Inflammatory macrophage (primary cell): ENCODE data around the gene SPRED1.
"Not testable (repeated sequence)": the region's sequence is repeated elsewhere in the genome, so short reads cannot be mapped to it uniquely, and the experiment has no call there.

Source experiments
- DNase-seq, 2 donors: peaks; one replicate each; pipeline ENCODE4 v3.0.0-alpha.2; 2020 to 2022

SPRED1 gene

DNA sequence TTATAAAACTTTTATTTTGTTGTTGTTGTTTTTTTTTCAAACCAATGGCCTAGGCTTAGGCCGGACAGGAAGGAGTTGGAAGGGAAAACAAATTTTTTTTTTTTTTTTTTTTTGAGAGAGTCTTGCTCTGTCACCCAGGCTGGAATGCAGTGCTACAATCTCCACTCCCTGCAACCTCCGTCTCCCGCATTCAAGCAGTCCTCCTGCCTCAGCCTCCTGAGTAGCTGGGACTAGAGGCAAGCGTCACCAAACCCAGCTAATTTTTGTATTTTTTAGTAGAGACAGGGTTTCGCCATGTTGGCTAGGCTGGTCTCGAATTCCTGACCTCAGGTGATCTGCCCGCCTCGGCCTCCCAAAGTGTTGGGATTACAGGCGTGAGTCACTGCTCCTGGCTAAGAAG, 15.6 kb upstream of the SPRED1 start:
- not testable (repeated sequence) for DNase-seq

DNA sequence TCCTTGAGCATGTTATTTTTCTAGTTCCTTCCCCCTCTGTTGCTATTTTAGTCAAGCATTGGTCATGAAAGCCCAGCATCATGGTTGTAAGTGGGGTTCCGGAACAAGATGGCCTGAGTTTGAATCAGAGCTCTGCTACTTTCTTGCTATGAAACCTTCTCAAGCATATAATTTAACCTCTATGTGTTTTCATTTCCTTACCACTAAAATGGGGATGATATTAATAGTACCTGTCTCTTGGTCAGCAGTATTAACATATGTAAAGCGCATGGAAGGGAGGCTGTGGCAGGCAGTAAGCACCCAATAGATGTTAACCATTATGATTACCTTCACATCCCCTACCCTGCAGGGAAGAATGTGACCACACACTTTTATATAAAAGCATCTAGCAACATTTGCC, 14.3 kb upstream of the SPRED1 start:
- no peak for DNase-seq

DNA sequence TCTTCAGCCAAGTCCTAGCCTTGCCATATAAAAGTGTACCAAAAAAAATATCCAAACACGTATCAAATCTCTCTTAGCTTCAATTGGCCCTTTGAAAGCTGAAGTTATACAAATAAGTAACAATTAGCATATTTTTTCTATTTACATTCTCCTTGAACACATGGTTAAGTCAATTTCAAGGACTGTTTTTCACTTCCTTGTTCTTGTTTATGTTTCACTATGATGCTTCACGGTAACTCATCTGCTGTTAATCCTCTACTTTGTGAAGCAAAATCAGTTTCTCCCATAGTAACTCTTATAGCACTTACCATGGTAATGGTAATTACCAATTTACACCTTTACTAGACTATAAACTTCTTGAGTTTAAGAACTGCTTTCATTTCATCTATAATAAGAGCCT, 10.6 kb upstream of the SPRED1 start:
- DNase-seq, result peak in 1 of 2 donors; percentile 30

DNA sequence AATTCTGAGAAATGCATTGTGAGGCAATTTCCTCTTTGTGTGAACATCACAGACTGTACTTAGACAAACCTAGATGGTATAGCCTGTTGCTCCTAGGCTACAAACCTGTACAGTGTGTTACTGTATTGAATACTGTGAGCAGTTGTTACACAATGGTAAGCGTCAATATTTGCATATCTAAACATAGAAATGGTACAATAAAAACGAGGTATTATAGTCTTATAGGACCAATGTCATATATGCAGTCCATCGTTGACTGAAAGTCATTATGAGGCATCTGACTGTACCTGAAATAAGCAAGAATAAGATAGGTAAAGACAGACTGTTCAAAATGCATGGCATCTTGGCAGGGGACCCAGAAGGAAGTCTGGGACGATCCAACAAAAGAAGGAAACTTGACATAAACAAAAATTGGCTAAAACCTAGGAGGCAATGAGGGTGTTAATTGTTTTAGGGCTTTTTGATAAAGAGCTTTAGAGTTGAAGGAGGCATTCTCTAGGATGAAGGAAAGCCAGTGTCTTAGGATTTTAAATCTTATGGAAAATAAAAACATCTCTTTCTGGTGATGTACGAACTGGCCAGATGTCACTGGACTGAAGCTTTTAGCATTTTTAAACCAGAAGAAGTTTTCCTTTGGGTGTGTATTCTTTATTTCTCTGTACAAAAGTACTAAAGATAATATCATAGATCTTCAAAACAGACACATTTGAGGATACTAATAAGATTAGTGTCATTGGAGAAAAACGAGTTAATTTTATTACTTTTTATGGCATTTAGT, 9.2 kb upstream of the SPRED1 start:
- peak in 1 of 2 donors; percentile 22 for DNase-seq

DNA sequence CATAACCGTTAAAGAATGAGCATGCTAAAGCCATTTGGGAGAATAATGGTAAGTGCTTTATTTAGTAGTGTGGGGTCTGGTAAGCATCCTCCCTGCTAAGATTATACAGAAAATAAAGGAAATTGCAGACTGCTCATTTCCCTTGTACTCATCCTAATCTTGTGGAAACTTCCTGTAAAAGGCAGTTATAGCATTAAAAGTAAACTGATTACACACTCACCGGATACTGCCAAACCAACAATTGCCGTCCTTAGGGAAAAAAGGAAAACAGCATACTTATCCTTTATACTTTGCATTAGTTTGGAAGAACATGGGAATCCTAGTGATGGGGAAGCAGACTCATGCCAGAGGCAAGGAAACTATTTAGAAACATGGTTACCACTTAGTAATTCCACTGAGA, 5.3 kb upstream of the SPRED1 start:
- DNase-seq, result no peak

DNA sequence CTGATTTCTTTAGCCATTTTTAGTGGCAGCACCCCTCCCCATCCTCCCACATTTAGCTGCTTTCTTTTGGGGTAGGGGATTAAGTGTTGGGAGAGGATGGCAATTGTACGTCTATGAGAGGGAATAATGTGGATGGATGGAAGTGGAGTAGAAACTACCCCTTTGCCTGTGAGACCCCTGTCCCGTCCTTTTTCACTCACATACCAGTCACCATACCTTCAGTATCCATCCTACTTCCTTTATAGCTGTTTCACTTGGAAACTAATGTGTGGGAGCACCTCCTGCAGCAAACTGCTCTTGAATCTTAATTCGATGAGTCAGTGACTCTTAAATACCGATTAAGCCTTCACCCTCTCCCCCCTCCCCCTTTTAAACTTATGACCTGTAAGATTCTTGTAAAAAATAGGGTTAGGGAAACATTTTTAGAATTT, 730 bp downstream of the SPRED1 start:
- peak; percentile 60 to 73 for DNase-seq

DNA sequence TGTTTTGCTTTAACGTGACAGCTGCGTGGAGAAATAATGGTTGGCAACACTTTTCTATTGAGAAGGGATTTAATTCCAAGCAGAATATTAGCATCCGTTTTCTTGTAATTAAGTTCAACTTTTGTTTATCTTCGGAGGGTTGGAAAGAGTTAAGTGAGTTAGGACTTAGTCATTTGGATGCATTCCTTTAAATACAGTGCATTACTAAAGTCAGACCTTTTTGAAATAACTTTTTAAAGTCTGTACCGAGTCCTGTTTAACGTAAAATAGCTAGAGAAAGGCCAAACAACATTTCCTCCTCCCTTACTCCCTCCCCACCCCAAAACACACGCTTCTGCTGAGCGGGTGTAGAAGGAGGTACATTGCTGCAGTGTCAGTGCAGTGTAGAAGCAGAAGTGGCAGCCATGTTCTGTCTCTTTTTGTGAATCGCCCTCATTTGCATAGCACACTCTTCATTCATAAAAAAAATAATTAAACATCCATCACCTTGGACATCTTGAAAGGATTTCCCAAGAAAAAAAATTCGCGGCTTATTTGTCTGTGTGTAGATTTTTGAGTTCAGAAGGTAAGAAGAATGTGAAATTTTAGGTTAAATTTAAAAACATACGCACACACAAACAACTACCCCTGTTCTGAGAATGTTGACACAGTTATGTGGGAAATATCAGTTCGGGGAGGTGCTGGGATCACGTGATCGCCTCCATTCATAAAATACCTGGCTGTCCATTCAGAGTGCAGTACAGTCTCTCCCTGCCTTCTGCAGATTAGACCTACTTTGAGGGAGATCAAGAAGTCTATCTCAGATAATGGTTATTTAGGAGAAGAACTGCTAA, 1.6 kb downstream of the SPRED1 start:
- peak; percentile 76 to 79 for DNase-seq

DNA sequence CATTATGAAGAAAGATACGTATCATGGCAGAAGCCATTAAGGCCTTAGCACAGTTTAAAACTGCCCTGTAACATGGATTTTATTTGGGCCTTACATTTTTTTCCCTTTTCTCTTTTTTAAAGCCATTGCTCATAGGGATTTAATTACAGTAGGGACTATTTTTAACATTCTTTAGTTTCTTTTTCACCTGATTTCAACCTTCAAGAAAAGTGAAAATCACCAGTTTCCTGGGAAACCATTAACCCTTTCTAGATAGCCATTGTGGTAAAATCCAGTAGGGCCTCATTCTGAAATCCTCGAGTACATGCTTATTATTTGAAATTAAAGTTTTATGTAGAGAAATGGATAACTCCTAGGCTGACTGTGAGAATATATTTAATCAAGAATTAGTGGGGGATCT, 3.1 kb downstream of the SPRED1 start:
- DNase-seq, result peak in 1 of 2 donors; percentile 29

DNA sequence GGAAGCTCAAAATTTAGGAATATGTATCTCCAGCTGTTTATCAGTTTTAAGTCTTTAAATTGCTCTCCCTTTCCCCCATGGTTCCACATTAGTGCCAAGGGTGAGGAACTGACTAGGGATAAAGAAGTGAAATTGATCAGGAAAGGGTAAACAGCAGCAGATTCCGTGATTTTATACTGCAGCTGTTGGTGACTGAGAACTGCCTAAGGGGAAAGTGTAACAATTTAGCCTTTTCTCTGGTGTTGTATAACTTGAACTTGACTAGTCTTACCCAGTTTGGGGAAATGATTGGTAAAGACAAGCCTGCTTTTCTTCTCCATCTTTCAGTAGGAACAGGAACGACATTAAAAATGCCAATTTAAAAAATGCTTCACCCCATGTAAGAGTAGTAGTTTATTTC, 5.0 kb downstream of the SPRED1 start:
- peak in 1 of 2 donors; percentile 9 for DNase-seq

DNA sequence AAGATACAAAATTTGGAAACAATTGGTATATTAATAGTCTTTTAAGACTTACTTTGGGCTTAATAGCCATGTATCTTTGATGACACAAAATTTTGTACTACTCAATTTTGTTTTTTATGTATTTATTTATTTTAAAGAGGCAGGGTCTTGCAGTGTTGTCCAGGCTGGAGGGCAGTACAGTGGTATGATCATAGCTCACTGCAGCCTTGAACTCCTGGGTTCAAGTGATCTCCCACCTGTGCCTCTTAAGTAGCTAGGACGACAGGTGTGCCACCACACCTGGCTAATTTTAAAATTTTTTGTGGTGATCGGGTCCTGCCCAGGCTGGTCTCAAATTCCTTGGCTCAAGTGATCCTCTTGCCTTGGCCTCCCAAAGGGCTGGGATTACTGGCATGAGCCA, 6.5 kb downstream of the SPRED1 start:
- no peak for DNase-seq

DNA sequence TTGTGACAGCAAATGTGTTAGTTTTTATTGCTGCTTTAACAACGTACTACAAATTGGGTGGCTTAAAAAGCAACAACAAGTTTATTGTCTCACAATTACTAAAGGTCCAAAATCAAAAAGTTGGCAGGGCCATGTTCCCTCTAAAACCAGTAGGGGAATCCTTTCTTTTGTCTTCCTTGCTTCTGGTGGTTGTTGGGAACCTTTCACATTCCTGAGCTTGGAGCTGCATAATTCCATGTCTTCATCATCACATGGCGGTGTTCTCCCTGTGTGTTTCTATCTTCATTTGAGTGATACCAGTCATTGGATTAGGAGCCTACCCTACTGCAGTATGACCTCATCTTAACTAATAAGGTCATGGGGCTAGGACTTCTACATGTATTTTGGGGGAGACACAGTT, 7.4 kb downstream of the SPRED1 start:
- no peak for DNase-seq

DNA sequence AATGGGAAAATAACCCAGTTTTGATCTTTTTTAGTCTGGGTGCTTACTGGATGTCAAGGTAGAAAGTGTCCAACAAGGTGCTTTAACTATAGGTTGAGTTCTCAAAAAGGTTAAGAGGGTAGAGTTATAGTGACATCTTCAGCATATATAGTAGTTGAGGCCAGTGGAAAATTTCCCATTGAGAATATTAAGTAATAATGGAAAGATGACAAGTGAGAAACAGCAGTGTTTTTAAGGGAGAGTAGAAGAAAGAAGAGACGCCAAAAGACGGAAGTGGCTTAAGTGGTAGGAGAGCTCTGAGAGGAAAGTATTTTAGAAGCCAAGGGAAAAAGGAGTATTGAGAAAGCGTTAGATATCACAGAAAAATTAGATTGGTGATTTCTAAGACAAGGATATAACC, 10.6 kb downstream of the SPRED1 start:
- DNase-seq, result no peak

DNA sequence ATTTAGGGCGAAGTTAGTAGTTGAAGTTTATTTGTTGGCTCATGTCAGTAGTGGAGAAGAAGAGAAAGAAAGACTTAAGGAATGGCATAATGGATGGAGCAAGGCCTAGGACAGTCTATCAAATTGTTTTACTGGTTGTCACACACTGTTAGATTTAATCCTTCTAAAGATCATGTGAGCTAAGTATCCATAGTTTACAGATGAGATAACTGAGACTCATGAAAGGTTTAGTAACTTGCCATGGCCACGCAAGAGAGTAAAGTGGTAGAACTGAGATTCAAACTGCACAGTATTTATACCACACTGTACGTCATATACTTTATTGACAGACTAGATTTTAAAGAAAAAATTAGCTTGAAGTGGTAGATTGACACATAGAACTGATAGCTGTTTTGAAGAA, 11.4 kb downstream of the SPRED1 start:
- DNase-seq, result no peak

DNA sequence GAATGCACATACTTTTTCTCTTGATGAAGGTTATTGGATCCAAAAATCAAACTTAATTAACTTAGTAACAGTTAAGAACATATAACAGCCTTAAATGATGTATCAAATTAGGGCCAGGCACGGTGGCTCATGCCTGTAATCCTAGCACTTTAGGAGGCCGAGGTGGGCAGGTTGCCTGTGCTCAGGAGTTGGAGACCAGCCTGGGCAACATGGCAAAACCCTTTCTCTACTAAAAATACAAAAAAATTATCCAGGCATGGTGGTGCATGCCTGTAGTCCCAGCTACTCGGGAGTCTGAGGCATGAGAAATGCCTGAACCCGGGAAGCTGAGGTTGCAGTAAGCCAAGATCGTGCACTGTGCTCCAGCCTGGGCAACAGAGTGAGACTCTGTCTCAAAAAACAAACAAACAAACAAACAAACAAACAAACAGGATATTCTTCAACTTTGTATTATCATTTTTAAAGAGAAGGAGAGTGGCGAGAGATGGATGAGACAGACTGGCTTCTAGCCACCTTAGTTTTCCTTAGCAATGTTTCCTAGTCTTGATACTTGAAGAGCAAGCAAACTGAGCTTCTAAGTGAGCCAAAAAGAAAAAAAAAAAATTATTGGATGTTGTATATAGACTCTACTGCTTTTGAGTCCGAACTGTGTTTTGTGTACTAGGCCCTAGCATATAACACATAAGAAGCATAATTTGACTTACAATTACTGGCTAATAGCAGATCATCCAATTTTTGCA, 13.8 kb downstream of the SPRED1 start:
- no peak for DNase-seq

DNA sequence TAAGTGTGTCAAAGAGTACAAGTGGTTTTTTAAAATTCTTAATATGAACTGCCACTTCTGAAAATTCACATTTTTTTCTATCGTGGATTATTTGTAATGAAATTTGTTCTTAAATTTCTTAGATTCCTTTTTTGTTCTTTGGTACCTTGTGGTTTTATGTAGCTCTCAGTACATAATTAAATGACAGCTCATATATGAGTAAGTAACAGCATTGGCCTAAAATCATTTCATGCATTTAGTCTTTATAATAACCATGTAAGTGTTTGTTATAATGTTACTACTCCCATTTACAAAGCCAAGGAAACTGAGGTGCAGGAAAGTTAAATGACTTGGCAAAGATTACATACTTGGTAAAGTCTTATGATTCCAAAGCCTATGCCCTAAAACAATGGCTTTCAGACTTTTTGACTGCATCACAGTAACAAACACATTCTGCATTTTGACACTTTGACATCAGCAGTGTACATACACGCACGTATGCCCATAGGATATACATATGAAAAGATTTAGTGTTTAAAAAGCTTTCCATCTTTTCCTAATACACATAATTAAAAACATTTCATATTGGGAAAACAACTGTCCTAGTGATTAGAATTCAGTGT, 14.9 kb downstream of the SPRED1 start:
- DNase-seq, result no peak

DNA sequence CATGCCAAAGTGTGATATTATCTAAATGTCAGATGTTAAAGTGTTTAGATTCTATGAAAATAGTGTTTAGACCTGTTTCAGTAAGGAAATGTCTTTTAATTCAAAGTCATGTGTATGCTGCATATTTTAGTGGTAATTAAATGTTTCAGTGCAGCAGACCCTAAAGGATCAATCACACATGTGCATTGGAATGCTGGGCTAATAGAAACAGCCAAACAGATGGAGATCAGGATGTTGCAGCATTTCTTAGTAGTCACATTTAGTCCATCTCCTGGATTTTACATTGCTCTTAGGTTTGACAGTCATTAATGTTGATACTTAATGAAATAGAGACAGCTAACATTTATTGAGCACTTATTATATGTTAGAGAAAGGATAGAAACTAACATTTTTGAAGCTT, 18.5 kb downstream of the SPRED1 start:
- no peak for DNase-seq

DNA sequence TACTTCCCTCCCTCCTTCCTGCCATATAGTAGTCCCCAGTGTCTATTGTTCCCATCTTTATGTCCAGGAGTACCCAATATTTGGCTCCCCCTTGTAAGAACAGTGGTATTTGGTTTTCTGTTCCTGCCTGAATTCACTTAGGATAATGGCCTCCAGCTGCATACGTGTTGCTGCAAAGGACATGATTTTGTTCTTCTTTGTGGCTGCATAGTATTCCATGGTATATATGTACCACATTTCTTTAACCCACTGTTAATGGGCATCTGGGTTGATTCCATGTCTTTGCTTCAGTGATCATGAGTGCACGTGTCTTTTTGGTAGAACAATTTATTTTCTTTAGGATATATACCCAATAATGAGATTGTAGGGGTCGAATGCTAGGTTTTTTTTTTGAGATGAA, 19.3 kb downstream of the SPRED1 start:
- no peak for DNase-seq

DNA sequence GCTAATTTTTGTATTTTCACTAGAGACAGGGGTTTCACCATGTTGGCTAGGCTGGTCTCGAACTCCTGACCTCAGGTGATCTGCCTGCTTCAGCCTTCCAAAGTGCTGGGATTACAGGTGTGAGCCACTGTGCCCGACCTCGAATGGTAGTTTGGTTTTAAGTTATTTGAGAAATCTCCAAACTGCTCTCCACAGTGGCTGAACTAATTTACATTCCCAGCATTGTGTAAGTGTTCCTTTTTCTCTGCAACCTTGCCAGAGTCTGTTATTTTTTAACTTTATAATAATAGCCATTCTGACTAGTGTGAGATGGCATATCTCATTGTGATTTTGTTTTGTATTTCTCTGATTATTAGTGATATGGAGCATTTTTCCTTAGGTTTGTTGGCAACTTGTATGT, 19.8 kb downstream of the SPRED1 start:
- not testable (repeated sequence) for DNase-seq

DNA sequence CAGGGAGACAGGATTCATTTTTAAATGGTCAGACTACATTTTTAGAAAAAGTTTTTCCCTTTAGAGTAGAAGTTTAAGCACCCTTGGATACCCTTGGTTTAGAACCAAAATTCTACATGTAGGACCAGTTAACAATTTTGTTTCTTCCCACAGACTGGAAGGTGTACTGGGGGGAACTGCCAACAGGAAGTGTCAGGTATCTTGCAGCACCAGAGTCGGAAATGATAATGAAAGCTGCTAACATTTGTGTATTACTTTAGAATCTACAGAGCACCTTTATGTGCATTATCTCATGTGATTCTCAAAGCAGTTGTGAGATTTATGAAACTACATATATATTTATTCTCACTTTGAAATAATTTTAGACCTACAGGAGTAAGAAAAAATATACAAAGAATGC, 21.5 kb downstream of the SPRED1 start:
- DNase-seq, result no peak

DNA sequence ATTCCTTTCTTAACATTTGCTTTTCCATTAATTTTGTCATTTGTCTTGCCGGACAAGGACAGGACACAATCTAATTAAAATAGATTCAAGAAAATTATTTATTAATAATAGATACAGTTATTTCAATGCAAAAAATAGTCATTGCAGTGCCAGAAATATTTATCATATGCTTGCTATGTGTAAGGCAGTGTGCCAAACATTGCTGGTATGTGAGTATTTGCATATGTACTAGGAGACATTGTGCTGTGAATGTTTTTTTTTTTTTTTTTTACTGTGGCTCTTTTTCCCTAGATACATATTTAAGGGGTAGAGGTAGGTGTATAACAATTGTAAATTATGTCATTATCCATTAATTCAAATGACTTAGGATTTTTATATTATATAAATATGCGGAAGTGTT, 23.3 kb downstream of the SPRED1 start:
- DNase-seq, result no peak

DNA sequence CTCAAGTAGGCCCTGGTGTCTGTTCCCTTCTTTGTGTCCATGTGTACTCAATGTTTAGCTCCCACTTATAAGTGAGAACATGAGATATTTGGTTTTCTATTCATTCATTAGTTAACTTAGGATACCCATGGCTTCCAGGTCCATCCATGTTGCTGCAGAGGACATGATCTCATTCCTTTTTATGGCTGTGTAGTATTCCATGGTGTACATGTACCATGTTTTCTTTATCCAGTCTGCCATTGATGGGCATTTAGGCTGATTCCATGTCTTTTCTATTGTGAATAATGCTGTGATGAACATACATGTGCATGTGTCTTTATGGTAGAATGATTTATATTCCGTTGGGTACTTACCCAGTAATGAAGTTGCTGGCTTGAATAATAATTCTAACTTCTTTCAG, 24.6 kb downstream of the SPRED1 start:
- DNase-seq, result not testable (repeated sequence)

DNA sequence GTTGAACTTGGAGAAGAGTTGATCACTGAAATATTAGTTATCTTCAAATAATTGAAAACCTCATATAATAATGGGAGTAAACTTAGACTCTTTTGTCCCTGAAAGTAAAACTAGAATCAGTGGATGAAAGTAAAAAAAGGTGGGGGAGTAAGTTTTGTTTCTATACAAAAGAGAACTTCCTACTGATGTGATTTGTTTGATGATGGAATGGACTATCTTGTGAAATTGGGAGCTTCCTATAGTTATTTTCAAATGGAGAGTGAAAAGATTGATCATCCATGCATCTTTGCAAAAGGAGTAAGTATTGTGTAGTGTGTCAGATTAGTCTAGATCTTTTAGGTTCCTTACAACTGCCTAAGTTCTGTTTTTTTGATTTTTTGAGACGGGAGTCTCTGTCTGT, 28.4 kb downstream of the SPRED1 start:
- DNase-seq, result no peak

DNA sequence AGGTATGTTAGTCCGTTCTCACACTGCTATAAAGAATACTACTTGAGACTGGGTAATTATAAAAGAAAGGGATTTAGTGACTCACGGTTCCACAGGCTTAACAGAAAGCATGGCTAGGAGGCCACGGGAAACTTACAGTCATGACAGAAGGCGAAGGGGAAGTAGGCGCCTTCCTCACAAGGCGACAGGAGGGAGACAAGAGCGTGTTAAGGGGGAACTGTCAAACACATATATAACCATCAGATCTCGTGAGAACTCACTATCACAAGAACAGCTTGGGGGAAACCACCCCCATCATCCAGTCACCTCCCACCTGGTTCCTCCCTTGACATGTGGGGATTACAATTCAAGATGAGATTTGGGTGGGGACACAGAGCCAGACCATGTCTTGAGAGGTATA, 30.4 kb downstream of the SPRED1 start:
- peak; percentile 21 to 24 for DNase-seq
